Transverse colon (tissue), 4 donors: Measurements from ENCODE around the gene LAD1.

Experiments used
- CTCF ChIP-seq, 5 experiments: fragments of 200-600 bp in 3 of 5; fragments of 450-650 bp in 2 of 5; sonication (generic) in 3 of 5; IDR thresholded peaks; 1 replicate in 2 of 5; 2 replicates in 3 of 5; pipeline ENCODE4 v1.5.1; 2016 to 2017; ENCODE audit warnings: antibody characterized with exemption in 5 of 5, inconsistent platforms in 3 of 5, mild to moderate bottlenecking in 2 of 5, moderate library complexity in 1 of 5
- EP300 ChIP-seq: sonication (generic); formaldehyde crosslinking; IDR thresholded peaks from one replicate; pipeline ENCODE4 v1.6.1; 2017; ENCODE audit warnings: antibody characterized with exemption, low read depth
- POLR2A ChIP-seq: fragments of 450-650 bp; IDR thresholded peaks from one replicate; pipeline ENCODE4 v1.6.1; 2016; ENCODE audit warnings: antibody characterized with exemption, mild to moderate bottlenecking, moderate library complexity
- POLR2AphosphoS5 ChIP-seq, 3 donors: sonication (generic); formaldehyde crosslinking; IDR thresholded peaks; one replicate each; pipeline ENCODE4 v1.6.1; 2016; ENCODE audit warnings: antibody characterized with exemption in 3 of 3

GRCh38 chr1:201430776-201431175, 31.7 kb upstream of the LAD1 start:
- TF ChIP-seq POLR2A, result no peak
- TF ChIP-seq CTCF (IDR thresholded peaks at IDR 0.05), result no peak
- no peak for TF ChIP-seq POLR2AphosphoS5 (IDR thresholded peaks at IDR 0.05)
- no peak for TF ChIP-seq EP300
